RKO (cell line): ENCODE data around the gene WDR55.
"Not testable (repeated sequence)": the region's sequence is repeated elsewhere in the genome, so short reads cannot be mapped to it uniquely, and the experiment has no call there.

Experiments used
- DNase-seq: peaks from one replicate; pipeline ENCODE4 v3.0.0-alpha.2; 2016; ENCODE audit warnings: low spot score

The WDR55 gene

GRCh38 chr5:140647042-140647419, 17.7 kb upstream of the WDR55 start:
- no peak for DNase-seq

- DNase-seq = no peak
Measured at GRCh38 chr5:140658870-140659269, 5.8 kb upstream of the WDR55 start.

GRCh38 chr5:140660371-140660770, 4.3 kb upstream of the WDR55 start:
- not testable (repeated sequence) for DNase-seq

GRCh38 chr5:140664030-140664358, 710 bp upstream of the WDR55 start:
- DNase-seq = no peak

GRCh38 chr5:140671035-140671434, 6.3 kb downstream of the WDR55 start:
- DNase-seq = not testable (repeated sequence)

GRCh38 chr5:140671472-140672125, 6.9 kb downstream of the WDR55 start:
- no peak for DNase-seq

GRCh38 chr5:140672455-140673186, 7.9 kb downstream of the WDR55 start:
- DNase-seq = no peak

GRCh38 chr5:140673187-140673976, 8.7 kb downstream of the WDR55 start, which contains the start of gene DND1:
Gene DND1, minus strand, starts transcription at chr5:140673576. Its CDS starts 34 bp downstream, at chr5:140673542.
- no peak for DNase-seq

- no peak for DNase-seq
Measured at GRCh38 chr5:140674211-140674610, 9.5 kb downstream of the WDR55 start.

- no peak for DNase-seq
Measured at GRCh38 chr5:140674629-140675028, 9.9 kb downstream of the WDR55 start.

- DNase-seq = no peak
Measured at GRCh38 chr5:140677947-140678346, 13.2 kb downstream of the WDR55 start.

- DNase-seq = no peak
Measured at GRCh38 chr5:140678993-140679392, 14.3 kb downstream of the WDR55 start.

GRCh38 chr5:140690376-140690932, 25.8 kb downstream of the WDR55 start:
- peak; percentile 60 for DNase-seq

GRCh38 chr5:140690941-140691924, 26.5 kb downstream of the WDR55 start, which contains the start of the genes HARS1 and HARS2:
Gene HARS1, minus strand, starts transcription at chr5:140691370. Its CDS starts 66 bp downstream, at chr5:140691304.
Gene HARS2, plus strand, starts transcription at chr5:140691455. Its CDS starts 194 bp downstream, at chr5:140691649.
- peak; percentile 97 for DNase-seq

GRCh38 chr5:140694276-140694675, 29.6 kb downstream of the WDR55 start:
- DNase-seq = no peak

GRCh38 chr5:140696891-140697492, 32.3 kb downstream of the WDR55 start:
- no peak for DNase-seq

- peak; percentile 99 for DNase-seq
Measured at GRCh38 chr5:140700177-140701144, 35.8 kb downstream of the WDR55 start, which contains the start of gene ZMAT2. Gene ZMAT2, plus strand, starts transcription at chr5:140700447. Its CDS starts 14 bp downstream, at chr5:140700461.

- no peak for DNase-seq
Measured at GRCh38 chr5:140707812-140708211, 43.1 kb downstream of the WDR55 start.

GRCh38 chr5:140708787-140709186, 44.1 kb downstream of the WDR55 start:
- DNase-seq = not testable (repeated sequence)
